ENCODE data around the gene MLF2. TPM values are rescaled to one million over a fixed set of nuclear protein-coding genes. Genes with fewer than 3 reads are reported as not detected.

Gene MLF2
- total and polyA plus RNA-seq, 8 donors: 142 to 182 (median 162) TPM

DNA sequence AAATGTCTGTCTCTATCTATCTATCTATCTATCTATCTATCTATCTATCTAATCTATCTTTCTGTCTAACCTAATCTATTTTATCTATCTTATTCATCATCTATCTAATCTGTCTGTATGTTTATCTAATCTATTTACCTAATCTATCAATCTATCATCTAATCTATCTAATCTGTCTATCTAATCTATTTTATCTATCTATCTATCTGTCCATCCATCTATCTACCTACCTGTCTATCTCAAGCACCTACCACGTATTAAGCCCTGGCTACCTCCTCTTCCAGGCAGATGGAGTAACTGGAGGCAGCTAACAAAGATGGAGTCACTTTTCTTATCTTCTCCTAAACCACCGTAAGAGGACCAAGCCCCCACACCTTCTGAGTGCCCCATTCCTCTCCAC lies 42.1 kb upstream of the MLF2 start:
- Histone ChIP-seq H3K27me3 (no peaks in the 10 kb centered on the region), H3K4me3 (no peak overlapping the region), H3K36me3 (no peaks in the 10 kb centered on the region), H3K9me3 (no peaks in the 10 kb centered on the region), H3K4me1 (peaks cover 0 to 34% of the 10 kb centered on the region in 2 donors), H3K27ac (no peak overlapping the region)
- ATAC-seq: no peak
- TF ChIP-seq, protein P1, sequence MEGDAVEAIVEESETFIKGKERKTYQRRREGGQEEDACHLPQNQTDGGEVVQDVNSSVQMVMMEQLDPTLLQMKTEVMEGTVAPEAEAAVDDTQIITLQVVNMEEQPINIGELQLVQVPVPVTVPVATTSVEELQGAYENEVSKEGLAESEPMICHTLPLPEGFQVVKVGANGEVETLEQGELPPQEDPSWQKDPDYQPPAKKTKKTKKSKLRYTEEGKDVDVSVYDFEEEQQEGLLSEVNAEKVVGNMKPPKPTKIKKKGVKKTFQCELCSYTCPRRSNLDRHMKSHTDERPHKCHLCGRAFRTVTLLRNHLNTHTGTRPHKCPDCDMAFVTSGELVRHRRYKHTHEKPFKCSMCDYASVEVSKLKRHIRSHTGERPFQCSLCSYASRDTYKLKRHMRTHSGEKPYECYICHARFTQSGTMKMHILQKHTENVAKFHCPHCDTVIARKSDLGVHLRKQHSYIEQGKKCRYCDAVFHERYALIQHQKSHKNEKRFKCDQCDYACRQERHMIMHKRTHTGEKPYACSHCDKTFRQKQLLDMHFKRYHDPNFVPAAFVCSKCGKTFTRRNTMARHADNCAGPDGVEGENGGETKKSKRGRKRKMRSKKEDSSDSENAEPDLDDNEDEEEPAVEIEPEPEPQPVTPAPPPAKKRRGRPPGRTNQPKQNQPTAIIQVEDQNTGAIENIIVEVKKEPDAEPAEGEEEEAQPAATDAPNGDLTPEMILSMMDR (IDR thresholded peaks at IDR 0.05): no peak
- no peak for DNase-seq
- intact Hi-C loops (cut with DNase I): no loop called here

DNA sequence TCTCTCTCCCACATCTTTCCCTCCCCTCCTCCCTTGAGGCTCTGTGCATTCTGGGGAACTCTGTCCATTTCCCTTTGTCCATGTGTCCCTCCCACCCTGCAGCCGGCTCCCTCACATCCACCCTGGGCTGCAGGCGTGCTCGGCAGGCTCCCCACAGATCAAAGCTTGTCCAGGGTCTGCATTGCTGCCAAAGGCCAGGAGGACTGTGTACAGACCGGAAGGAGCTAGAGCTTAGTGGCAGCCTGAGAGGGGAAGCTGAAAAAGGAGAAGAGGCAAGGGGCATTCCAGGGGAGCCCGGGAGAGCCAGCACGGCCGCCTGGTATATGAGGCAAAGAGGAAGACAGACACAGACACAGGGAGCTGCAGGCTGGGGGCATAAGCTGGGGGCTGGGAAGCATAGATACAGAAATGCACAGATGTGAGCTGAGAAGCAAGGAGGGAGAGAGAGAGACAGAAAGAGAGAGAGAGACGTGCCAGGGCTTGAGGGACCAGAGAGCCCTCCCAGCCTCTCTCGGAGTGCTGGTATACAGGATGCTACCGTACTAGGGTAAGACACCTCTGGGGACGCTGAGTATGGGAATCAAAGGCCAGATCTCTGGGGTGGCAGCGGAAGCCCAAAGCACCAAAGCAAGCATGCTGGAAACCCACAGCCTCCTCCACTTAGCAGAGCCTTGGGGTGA lies 39.7 kb upstream of the MLF2 start:
- Histone ChIP-seq H3K27ac (peak overlapping the region; percentile 48 to 80), H3K36me3 (no peaks in the 10 kb centered on the region), H3K4me3 (peak overlapping the region in 1 of 2 donors; percentile 36), H3K27me3 (no peaks in the 10 kb centered on the region), H3K9me3 (no peaks in the 10 kb centered on the region), H3K4me1 (peaks cover 7 to 47% of the 10 kb centered on the region in 2 donors)
- ATAC-seq: peak; percentile 74
- peak in 3 of 4 donors; percentile 64 to 88 (median 78) for DNase-seq
- intact Hi-C loops (cut with DNase I): no loop called here
- TF ChIP-seq, protein P1 (IDR thresholded peaks at IDR 0.05): no peak

DNA sequence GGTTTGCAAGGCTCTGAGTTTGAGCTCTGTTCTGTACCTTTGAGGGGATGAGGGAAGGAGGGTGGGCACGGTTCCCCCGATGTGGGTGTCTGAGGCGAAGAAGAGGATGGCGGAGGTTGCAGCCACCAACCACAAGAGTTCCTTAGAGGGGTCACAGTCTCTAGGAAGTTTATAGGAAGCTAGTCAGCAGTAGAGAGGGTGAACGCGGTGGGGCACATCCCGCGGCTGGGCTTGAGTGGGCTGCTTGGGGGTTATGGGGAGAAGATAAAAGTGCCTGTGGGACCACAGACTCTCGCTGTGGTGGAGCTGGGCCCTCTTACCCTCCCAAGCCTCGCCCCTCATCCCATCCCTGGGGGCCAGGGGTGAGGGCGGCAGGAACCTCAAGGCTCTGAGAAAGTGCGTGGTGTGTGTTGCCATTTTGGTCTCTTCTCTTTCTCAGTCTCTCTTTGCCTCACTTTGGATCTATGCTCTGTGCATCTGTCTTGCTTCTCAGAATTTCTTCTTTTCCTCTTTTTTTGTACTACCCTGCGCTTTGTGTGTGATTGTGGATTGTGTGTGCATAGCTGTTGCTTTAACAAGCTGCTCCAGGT lies 39.1 kb upstream of the MLF2 start:
- H3K27ac ChIP-seq: peak overlapping the region; percentile 48 to 80
- H3K4me1 ChIP-seq: peaks cover 7 to 54% of the 10 kb centered on the region in 2 donors
- intact Hi-C loops (cut with DNase I): no loop called here
- no peaks in the 10 kb centered on the region for H3K9me3 ChIP-seq
- H3K36me3 ChIP-seq: no peaks in the 10 kb centered on the region
- TF ChIP-seq, protein P1 (IDR thresholded peaks at IDR 0.05): no peak
- H3K27me3 ChIP-seq: no peaks in the 10 kb centered on the region
- DNase-seq (no peak), ATAC-seq (no peak)
- peak overlapping the region in 1 of 2 donors; percentile 36 for H3K4me3 ChIP-seq

DNA sequence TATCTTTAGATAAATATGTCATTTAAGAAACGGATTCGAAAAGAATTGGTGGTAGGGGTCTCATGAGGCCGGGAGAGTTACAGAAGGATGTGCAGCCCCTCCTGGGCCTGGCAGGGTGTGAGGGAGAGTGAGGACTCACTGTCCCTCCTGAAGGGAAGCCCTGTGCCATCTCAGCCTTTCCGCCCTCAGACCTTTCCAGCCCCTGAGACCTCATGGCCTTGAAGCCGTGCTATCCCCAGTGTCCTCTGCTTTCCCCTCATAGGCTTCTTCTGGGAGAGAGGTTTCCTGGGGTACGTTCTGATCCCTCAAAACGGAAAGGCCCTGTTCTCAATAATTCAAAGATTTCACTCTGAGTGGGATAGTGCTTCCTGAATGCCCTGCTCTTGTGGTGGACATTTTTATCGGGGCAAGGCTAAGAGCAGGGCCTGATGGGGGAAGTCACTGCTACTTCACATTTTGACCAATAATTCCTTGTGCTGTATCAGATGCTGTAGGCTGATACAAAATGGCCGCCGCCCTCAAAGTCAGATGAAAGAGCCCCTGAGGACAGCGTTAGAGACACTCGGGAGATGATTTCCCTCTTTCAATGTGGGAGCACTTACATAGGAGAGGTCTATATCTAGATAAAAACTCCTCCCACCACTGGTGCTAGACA lies 37.7 kb upstream of the MLF2 start:
- intact Hi-C loops (cut with DNase I): no loop called here
- TF ChIP-seq, protein P1 (IDR thresholded peaks at IDR 0.05): no peak
- peaks cover 7 to 68% of the 10 kb centered on the region in 2 donors for H3K4me1 ChIP-seq
- ATAC-seq (no peak), DNase-seq (no peak)
- H3K4me3 ChIP-seq: peak overlapping the region in 1 of 2 donors; percentile 36
- no peaks in the 10 kb centered on the region for H3K27me3 ChIP-seq
- H3K9me3 ChIP-seq: no peaks in the 10 kb centered on the region
- H3K27ac ChIP-seq: peak overlapping the region; percentile 74 to 81
- H3K36me3 ChIP-seq: no peaks in the 10 kb centered on the region
